Anterior cingulate cortex (tissue), 58 donors: ENCODE results near the gene THRB.
"Not testable (repeated sequence)": the region's sequence is repeated elsewhere in the genome, so short reads cannot be mapped to it uniquely, and the experiment has no call there.

Experiments used
- DNase-seq, 58 donors: peaks; one replicate each; lab custom pipeline; 2025; lab: John Stamatoyannopoulos, UW

The THRB gene

DNA sequence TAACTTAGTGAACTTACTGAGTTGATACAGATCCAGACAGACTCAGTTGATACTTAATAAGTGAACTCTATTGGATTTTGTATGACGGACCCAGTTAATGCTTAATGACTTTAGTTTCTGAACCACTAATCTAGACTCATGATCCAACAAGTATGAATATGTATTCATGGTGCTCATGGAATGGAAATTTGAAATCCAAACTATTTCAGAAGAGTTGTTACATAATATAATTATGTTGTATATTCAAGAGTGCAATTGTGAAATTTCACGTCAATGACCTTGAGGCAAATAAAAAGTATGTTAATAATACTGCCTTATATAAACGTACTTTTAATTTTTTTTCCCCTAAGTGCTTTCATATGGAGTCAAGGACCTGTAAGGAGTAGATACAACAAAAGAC is 78.8 kb downstream of the THRB start:
- DNase-seq, result no peak

DNA sequence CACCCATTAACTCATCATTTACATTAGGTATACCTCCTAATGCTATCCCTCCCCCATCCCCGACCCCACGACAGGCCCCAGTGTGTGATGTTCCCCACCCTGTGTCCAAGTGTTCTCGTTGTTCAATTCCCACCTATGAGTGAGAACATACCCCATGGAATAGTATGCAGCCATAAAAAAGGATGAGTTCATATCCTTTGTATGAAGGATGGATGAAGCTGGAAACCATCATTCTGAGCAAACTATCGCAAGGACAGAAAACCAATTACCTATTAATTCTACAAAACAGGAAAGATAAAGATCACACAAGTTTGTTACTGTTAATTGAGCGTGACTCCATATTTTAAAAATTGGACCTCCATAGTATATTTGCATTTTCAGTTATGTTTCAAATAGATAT is 81.0 kb downstream of the THRB start:
- not testable (repeated sequence) for DNase-seq

DNA sequence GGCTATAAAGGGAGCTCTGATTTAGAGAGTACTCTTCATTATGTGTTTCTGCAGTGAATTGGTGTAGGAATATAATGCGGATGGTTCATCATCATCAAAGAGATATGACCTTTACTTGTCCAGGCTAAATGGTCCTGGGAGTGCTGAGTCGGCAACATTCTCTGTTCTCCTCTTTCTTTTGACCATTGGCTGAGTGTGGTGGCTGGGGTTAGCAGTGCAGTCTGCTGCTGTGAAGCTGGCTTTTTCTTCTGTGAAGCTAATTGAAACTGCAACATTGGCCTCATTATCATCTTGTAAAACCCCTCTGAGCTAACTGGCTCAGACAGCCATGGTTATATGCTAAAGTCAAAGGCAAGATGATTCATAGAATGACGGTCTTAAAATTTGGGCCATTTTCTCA is 83.8 kb downstream of the THRB start:
- no peak for DNase-seq

DNA sequence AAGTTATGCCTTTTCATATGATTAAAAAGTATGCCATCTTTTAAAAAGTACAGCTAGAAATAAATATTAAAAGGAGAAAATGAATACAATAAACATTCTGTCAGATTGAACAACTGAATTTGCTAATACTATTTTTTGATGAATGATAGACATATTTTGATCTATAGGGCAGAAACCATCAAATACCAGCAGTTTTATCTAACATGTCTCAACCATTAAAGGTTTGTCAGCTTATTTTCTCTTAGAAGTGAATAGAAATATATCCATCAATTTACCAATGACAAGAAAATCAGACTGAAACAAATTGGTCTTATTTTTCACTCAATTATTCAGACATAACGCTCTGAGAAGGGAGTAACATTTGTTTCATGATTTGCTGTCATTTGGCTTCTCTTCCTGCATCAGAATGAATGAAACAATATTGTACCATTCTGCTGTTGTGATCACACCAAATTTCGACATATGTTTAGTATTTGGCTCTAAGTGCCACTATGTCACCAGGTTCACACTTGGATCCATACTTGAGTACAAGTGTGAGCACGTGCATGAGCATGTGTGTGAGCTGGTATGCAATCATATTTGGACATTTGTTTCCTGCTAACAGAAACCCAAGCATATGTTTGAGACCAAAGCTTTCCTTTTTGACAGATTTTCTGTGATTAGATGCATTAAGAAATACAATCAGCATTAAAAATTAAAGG is 86.5 kb downstream of the THRB start:
- DNase-seq, result no peak

DNA sequence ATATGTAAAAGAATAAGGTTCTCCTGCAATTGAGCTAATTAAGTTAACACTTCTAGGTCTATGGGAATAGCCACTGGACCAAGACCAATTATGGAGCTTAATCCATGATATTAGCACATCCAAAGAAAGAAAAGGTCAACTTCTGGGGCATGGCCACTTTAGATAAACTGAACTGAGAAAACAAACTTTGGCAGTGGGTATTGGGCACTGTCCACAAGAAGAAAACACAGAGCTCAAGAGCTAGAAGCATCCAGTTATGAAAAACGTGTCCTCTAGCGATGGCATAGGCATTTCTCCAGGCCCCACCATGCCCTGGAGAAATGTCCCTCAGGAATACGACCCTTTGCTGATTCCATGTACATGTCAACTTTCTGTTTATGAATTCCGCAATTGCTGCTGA is 87.8 kb downstream of the THRB start:
- no peak for DNase-seq

DNA sequence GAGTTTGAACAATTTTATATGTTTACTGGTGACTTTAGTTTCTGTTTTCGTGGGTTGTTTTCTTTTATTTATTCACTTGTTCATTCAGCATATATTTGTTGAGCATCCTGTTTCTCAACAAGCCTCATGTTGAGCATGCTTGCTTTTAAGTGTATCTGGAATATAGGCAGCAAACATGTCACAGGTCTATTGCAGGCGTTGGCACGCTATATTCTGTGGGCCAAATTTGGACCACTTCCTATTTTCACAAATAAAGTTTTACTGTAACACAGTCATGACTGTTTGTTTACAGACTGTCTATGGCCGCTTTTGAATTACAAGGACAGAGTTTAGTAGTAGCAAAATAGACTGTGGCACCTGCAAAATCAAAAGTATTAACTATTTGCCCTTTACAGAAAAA is 89.6 kb downstream of the THRB start:
- no peak for DNase-seq

DNA sequence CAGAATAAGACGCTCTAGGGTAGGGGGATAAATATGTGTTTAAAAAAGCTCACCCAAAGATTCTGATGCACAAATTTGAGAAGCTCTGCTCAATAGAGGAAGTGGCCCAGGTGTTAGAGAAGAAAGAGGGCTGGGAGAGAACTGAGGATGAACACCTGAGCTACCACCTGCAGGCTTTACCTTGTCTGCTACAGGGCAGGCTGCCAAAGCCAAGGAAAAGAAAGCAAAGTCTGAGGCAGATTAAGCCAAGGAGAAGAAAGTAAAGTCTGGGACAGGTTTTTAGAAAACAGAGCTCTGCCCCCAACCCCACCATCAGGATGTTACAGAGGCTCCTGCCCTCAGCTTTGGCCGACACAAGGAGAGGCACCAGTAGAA is 92.9 kb downstream of the THRB start:
- DNase-seq, result no peak

DNA sequence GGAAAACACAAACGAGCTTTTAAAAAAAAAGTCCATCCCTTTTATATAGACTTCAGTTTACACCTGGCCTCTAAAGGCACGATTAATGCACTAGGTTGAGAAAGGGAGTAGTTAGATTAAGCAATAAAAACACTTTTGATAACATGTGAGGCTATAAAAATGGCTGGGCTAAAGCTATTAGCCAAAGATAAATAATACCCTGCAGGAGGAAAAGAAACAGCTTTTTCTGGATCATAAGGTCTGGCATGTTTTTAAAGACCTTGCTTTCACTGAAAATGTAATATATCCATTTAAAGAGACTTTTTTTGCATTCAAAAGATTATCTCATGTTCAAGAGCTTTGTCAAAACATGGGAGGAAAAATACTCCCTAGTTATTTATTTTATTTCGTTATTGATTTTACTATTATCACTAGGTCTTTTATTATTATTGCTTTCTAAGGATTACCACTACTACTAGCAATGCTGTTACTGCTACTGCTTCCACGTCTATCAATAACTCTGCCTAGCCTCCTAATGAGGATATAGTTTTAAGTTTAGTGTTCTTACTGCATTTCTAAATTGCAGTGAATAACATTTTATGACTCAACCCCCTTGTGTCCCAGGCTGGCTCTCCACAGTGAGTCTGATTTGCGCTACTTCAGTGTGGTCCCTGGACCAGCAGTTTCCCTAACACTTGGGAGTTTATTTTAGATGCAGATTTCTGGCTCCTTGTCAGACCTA is 93.4 kb downstream of the THRB start:
- DNase-seq, result no peak

DNA sequence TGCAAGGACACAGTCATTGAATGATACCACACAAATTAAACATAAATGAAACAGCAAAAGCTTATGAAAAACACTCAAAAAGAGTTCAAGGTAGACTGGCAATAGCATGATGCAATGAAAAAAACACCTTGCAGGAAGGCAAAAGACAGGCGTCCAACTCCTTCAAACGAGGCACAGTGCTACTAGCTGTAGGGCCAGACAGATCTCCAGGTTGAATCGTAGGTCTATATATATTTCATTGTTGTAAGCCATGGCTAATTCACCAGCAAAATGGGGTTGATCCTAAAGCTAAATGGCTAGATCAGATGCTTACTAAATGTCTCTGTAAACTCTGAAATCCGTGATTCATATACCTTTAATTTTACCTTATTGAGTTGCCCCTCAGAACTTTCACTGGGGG is 94.2 kb downstream of the THRB start:
- DNase-seq, result no peak

DNA sequence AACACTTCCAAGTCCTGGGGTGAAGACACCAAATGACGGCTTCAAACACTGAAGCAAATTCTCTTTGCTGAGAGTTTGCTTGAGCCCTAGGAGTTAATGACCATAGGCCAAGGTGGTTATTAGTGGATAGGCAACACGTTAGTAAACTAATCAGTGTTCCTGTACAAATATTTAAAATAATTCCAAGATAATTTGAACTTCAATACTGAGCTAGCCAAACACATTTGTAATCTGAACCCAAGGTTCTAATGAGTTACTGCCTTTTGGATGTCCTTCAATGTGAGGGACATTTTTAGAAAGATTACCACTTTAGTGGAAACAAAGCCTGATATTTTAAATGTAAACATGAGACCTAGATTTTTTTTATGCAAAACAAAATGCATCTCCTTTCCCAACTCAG is 94.6 kb downstream of the THRB start:
- no peak for DNase-seq

DNA sequence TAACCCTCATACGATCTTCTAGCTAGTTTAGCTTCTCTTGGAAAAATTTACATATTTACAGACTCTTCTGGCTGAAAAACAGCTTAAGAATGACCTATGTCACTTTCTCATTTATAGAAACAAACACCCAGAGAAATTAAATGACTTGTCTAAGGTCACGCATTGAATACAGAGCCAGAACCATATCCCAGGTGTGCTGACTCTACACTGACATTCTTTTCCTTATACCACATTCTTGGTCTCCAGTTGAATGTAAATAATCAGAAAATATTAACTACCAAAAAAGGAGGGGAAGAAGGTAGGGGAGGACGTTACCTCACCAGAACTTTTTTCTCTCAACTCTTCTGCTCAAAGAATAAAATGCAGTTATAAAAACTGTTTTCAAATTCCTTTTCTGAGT is 95.0 kb downstream of the THRB start:
- DNase-seq, result no peak

DNA sequence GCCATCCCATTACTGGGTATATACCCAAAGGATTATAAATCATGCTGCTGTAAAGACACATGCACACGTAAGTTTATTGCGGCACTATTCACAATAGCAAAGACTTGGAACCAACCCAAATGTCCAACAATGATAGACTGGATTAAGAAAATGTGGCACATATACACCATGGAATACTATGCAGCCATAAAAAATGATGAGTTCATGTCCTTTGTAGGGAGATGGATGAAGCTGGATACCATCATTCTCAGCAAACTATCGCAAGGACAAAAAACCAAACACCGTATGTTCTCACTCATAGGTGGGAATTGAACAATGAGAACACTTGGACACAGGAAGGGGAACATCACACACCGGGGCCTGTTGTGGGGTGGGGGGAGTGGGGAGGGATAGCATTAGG is 95.9 kb downstream of the THRB start:
- not testable (repeated sequence) for DNase-seq

DNA sequence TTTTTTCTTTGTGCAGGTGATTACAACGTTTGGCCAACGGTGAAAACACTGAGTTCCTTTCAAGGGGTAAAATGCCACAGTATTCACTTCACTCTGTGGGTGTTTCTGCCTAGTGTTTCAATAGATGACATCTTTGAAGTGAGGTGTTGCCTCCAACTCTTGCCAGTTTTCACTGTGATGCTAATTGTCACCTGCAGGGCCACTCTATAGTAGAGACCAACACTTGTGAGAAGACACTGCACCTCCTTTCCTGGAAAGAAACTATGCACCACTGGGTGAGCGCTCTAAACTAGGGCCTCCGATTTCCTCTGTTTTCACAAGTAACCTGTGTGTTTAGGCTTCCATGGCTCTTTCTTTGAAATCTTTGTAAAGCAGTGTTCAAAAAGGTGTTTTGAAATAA is 98.3 kb downstream of the THRB start:
- DNase-seq, result no peak

DNA sequence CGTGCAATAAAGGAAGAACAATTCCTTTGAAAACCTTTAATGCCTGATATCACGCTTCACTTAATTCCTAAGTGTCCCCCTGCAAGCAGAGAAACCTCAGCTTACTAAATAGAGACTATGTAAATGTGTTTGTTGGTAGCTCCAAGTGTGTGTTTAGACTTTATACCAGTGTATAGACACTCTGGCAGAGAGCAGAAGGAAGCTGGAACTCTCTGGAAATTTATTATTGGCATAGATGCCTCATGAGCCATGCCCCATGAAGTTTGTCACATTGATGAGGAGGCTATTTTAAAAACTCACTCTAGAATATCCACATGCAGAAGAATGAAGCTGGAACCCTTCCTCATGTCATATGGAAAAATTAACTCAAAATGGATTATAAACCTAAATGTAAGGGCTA is 99.9 kb downstream of the THRB start:
- DNase-seq, result no peak

DNA sequence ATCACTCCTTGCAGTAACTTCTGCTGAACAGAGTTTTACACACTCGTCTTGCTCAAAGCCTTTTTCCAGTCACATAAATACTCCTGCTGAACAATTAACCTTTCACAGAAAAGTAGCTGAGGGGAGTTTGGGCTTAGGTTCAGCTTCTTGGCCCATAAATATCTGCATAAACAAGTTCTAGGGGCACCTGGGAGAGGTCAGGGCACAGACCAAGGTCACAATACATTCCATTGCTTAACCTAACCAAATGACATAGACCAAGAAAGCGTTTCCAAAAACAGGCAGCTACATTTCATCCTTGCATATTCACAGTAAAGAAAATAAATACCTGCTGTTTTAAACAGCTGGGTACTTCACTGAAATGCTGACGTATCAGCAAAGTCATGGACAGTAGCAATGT is 101.3 kb downstream of the THRB start:
- no peak for DNase-seq

DNA sequence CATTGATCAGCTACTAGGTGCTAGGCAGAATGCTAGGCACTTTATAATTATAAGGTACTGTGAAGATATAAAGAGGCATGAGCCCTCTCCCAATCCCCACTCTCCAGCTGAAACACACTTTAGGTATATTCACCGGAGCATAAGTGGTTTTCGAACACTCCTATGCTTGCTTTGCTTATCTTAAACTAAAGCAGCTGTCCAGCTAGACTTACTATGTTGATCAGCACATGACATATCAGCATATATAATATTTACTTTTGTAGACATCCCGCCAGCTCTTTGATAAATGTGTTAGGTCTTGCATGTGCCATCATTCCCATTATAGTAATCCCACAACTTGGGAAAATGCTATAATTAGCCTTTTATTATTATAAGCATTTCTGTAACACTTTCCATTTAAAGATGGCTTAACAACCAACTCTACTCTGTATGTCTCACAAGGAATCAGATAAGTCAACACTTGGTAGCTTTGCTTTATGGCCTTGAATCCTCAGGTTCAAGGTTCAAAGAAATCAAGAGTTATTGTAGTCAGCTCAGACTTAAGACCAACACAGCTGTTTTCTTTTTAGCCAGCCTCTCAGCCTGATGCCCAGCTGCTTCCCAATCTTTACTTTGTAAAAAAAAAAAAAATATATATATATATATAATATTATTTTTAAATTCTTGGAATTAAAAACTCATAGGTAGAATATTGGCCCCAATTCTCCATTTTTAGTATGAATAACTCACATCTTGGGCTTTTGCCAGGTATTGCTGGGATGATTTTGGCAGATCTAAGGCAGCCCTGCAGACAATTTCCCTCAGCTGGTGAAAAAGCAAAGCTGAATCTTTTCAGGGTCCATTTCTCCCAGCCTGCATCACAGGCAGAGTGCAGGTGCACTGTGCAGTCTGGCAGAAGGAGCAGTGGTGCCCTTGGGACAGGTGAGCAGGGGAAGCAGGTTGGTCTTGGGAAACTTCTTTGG is 104.2 kb downstream of the THRB start:
- no peak for DNase-seq

DNA sequence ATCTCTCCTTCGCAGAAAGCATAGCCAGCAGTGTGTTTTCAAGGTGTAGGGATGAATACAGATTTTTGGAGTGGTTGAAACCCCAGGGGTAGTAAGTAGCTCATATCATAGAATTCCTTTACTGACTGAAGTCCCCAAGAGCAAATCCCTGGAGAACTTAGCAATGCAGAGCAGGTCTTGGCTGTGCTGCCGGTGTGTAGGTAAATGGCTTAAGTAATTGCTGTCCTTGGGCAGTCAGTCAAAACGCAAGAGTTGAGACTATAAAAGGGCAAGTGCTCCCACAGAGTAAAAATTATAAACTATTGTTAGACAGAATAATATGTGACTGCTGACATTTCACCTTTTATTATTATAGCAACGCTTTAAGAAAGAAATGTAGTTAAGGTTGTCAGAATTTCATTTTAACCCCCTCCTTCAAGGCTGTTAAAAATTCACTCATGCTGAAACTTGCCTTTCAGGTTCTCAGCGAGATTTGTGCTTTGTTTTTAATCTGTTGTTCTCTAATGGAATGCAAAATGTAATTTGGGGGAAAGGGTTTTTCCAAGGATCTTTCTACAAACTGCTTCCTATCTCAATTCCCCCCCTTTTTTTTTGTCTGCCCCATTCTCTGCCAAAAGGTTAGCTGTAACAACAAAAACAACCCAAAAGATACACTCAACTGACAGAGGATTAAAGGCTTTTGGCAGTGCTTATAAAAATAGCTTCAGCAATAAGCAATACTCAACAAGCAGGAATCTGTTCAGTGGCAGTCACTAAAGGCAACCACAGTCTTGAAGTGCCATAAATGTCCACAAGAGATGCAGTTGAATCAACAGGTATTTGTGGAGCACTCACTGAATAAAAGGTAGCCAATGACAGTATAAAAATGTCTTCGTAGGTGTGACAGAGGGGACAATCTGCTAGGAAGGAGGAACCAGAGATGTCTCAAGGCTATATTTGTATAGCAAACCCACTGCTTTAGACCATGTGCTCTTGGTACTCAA is 105.3 kb downstream of the THRB start:
- no peak for DNase-seq

DNA sequence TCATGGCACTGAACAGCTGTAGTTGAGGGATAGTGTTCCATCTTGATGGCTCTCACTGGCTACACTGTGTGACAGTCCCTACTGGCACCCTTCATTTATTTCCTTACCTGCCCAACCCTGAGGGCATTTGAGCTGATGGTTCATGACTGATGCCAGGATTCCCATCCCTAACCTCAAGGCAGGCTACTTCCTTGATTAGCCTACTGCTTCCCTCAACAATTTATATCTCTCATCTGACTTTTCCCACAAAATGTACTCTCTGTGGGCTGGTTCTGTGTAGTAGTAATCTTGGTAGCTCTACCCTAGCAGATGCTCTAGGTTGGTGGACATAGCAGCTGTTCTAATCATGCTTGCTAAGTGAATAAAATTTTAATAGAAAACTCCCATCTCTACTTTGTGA is 106.0 kb downstream of the THRB start:
- no peak for DNase-seq

DNA sequence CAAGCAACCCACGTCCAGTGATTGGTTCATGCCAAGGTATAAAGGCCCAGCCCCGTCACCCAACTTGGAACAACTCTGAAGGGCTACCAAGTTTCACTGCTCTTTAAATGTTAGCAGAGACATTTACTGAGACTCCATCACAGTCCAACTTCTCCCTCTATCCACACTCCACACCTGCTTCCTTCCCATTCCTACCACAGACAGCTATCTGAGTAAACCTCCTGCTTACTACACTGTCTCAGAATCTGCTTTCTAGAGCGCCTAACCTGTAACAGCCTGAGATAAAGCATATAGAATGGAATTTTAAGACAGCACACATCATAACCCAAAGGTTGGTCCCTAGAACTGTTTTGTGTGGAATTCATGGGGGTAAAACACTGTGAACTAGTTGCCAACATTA is 106.5 kb downstream of the THRB start:
- DNase-seq, result no peak

DNA sequence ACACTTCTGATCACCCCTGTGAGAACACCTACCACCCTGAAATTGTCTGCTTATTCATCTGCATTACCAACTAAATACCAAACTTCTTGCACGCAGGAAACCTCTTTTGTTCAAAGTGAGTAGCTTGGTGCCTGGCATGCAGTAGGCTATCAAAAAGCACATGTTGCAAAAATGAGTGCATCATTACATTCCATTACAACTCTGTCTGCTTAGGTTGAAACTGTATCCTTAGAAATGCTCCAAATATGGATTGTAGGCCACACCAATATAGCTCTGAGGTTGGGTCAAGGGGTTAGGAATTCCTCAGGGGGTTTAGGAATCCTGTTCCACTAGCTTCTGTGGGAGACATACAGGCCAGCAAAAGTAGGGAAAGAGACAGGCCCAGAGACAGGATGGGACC is 107.2 kb downstream of the THRB start:
- DNase-seq, result no peak
